Activated naive CD4-positive, alpha-beta T cell treated with Interleukin-2 at 50 U/mL for 16 hours (primary cell): ENCODE data around the gene MED25.

Experiments used
- DNase-seq: peaks from one replicate; pipeline ENCODE4 v3.0.0-alpha.2; 2020

MED25 gene

DNA sequence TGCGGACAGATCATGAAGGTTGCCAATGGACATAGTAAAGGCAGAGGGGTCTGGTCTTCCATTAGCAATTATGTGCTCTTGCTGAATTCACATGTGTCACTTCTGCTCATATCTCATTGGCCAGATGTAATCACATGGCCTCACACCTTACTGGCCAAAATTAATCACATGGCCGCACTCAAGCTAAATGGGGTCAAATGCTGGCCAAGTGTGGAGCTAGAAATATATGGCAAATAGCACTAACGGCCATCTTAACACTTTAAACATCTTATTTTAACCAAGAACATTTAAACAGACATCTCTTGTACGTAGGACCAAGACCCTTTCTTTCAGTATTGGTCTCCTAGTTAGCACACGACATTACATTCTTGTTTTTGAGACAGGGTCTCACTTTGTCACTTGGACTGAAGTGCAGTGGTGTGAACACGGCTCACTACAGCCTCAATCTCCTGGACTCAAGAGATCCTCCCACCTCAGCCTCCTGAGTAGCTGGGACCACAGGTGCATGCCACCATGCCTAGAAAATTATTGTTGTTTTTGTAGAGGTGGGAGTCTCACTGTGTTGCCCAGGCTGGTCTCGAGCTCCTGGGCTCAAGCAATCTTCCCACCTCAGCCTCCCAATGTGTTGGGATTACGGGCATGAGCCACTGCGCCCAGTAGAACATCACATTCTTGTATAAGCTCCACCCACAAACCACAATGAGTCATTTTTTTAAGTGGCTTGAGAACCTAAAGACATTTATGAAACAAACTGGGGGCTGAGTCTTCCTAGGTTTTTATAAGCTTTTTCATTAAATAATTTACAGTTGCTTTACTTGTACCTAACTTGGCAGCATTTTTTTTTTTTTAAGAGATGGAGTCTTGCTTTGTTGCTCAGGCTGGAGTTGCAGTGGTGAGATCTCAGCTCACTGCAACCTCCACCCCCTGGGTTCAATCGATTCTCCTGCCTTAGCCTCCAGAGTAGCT lies 29.9 kb downstream of the MED25 start:
- DNase-seq, result no peak

GRCh38 chr19:49848938-49849337 lies 30.8 kb downstream of the MED25 start:
- no peak for DNase-seq

- DNase-seq, result no peak
These were observed 31.5 kb downstream of the MED25 start for GRCh38 chr19:49849433-49850220.

- DNase-seq, result no peak
These were observed 32.1 kb downstream of the MED25 start for GRCh38 chr19:49850221-49850486.

DNA sequence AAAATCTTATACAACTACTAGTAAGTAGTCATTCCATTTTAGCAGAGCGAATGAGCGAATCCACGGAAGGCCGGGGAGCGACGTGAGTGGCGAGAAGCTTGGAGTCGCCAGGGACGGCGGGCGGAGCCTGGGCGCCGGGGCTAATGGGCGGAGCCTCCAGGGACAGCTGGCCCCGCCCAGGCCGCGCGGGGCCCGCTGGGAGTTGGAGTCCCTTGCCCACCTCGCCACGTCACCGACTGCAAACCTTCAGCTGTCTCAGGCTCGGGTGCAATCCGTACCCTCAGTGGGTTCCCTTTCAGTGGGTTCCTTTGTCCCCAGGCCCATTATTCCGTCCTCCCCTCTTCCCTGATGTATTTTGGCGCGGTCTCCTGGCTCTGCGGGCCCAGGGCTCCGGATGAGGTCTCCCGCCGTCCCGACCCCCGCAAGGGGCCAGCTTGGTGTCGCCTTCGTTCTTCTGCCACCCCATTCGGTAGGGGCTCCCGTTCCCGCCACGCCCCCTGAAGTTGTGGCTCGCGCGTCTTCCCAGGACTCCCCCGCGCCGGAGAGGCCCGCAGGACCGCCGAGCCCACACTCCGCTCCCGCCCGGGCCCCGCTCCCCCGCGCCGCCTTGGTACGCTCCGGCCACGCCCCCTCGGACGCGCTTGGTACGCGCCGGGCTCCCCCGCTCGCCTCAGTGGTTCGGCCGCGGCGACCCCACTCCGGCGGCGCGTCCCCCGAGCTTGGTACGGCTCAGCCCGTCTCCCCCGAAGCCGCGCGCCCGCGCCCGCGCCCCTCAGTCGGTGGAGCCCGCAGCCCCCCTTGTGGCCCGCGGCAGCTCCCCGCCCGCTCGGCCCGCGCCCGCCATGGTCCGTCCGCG lies 32.6 kb downstream of the MED25 start, which contains the start of gene PTOV1:
Gene PTOV1, plus strand, starts transcription at position 673 of the 856 bp plus-strand sequence.
- DNase-seq, result peak; percentile 88

GRCh38 chr19:49851456-49852259 lies 33.6 kb downstream of the MED25 start:
- DNase-seq, result peak; percentile 37

GRCh38 chr19:49852631-49853126 lies 34.6 kb downstream of the MED25 start:
- no peak for DNase-seq

GRCh38 chr19:49853852-49854377 lies 35.8 kb downstream of the MED25 start:
- no peak for DNase-seq

- DNase-seq, result no peak
These were observed 36.5 kb downstream of the MED25 start for GRCh38 chr19:49854378-49855263.

- no peak for DNase-seq
These were observed 37.2 kb downstream of the MED25 start for GRCh38 chr19:49855277-49855675.

GRCh38 chr19:49855676-49856573 lies 37.8 kb downstream of the MED25 start:
- DNase-seq, result no peak

- DNase-seq, result no peak
These were observed 38.5 kb downstream of the MED25 start for GRCh38 chr19:49856574-49857021.

- no peak for DNase-seq
These were observed 39.2 kb downstream of the MED25 start for GRCh38 chr19:49857061-49857837.

DNA sequence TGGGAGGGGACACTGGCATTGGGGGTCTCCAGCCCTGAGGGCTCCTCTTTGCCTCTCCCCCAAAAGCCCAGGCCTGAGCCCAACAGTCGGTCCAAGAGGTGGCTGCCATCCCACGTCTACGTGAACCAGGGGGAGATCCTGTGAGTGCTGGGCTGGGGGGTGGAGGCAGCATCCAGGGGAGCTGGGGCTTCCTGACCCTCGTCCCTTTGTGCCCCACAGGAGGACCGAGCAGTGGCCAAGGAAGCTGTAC lies 39.7 kb downstream of the MED25 start:
- no peak for DNase-seq

DNA sequence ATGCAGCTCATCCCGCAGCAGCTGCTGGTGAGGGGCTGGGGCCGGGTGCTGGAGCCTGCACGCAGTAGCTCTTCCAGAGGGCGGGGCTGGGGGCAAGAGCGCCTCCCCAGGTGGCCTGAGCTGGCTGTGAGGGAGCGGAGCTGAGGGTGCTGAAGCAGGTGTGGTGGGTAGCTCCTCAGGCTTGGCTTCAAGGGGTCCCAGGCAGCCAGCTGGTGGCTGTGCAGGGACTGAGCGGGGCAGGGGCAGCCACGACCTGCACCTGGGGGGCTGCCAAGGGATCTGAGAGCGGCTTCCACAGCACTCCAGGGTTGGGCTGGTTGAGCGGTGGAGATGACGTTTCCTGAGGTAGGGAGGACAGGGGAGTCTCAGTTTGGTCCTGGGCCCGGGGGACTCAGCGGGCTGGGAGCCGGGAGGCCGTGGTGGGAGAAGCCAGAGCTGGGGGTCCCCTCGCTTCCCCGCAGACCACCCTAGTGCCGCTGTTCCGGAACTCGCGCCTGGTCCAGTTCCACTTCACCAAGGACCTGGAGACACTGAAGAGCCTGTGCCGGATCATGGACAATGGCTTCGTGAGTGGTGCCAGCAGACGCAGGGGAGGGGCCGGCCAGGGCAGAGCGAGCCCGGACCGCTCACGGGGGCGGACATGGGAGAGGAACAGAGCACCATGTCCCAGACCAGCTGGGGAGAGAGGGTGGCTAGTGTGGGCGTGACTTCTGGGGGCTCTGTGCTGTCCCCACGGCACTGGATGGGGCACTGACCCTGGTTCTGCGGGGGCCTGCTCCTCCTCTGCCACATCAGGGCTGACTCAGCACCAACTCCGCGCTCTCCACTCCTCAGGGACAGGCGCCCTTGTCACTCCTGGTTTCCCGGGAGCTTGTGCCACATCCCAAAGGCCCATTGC lies 40.2 kb downstream of the MED25 start:
- DNase-seq, result no peak

DNA sequence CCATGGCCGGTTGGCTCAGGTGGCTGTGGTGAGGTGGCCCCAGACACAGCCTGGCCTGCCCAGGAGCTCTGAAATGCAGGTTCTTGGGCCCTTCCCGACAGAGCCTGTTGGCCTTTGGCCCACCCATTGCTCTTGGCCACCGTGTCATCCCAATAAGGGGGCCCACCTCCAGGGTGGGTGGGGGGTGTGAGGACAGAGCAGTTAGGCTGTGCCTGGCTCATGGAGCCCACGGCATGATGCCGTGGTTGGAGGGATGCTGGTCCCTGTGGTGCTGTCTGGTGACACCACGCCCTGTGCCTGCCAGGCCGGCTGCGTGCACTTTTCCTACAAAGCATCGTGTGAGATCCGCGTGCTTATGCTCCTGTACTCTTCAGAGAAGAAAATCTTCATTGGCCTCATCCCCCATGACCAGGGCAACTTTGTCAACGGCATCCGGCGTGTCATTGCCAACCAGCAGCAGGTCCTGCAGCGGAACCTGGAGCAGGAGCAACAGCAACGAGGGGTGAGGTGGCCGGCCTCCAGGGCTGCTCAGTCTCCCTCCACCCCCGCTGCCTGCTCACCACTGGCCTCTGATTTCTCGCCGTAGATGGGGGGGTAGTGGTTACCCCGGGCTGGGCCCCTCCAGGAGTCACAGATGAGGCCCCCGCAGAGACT lies 41.7 kb downstream of the MED25 start:
- no peak for DNase-seq
